H9 (cell line): ENCODE results near the gene OR1L6. TPM values are rescaled to one million over a fixed set of nuclear protein-coding genes. Genes with fewer than 3 reads are reported as not detected.

Experiments
- DNase-seq: peaks from one replicate; pipeline ENCODE4 v3.0.0-alpha.2; 2017
- H2AFZ ChIP-seq: one replicate; pipeline ENCODE4 v1.6.1; 2013; ENCODE audit warnings: mild to moderate bottlenecking, low read length, control low read depth, moderate library complexity
- H2AK5ac ChIP-seq: 2 replicates; pipeline ENCODE4 v1.6.1; 2013; ENCODE audit warnings: low read length, control low read depth, mixed read lengths; ENCODE audit not compliant: insufficient read length
- H2BK120ac ChIP-seq: one replicate; pipeline ENCODE4 v1.6.1; 2013; ENCODE audit warnings: low read depth, mild to moderate bottlenecking, low read length, control low read depth, inconsistent platforms; ENCODE audit not compliant: poor library complexity, severe bottlenecking
- H2BK12ac ChIP-seq: 2 replicates; pipeline ENCODE4 v1.6.1; 2013; ENCODE audit warnings: low read length, control low read depth, mixed read lengths, low read depth; ENCODE audit not compliant: insufficient read length
- H2BK15ac ChIP-seq: 2 replicates; pipeline ENCODE4 v1.6.1; 2013; ENCODE audit warnings: low read depth, low read length, control low read depth
- H2BK20ac ChIP-seq: one replicate; pipeline ENCODE4 v1.6.1; 2013; ENCODE audit warnings: low read depth, mild to moderate bottlenecking, low read length, control low read depth, inconsistent platforms; ENCODE audit not compliant: poor library complexity, severe bottlenecking
- H2BK5ac ChIP-seq: 2 replicates; pipeline ENCODE4 v1.6.1; 2013; ENCODE audit warnings: low read length, control low read depth, mixed read lengths; ENCODE audit not compliant: insufficient read length
- H3K14ac ChIP-seq: 2 replicates; pipeline ENCODE4 v1.6.1; 2013; ENCODE audit warnings: low read length, control low read depth; ENCODE audit not compliant: insufficient read depth
- H3K18ac ChIP-seq: 2 replicates; pipeline ENCODE4 v1.6.1; 2013; ENCODE audit warnings: low read depth, mild to moderate bottlenecking, mixed read lengths, low read length, control low read depth; ENCODE audit not compliant: insufficient read length
- H3K23ac ChIP-seq: 2 replicates; pipeline ENCODE4 v1.6.1; 2013; ENCODE audit warnings: low read length, control low read depth, mixed read lengths, low read depth; ENCODE audit not compliant: insufficient read length
- H3K23me2 ChIP-seq: 2 replicates; pipeline ENCODE4 v1.6.1; 2013; ENCODE audit warnings: low read depth, mild to moderate bottlenecking, mixed read lengths, low read length, control low read depth; ENCODE audit not compliant: insufficient read length, poor library complexity, severe bottlenecking
- H3K27ac ChIP-seq: 2 replicates; pipeline ENCODE4 v1.5.1; 2013; ENCODE audit warnings: low read length, control low read depth, mixed read lengths, low read depth; ENCODE audit not compliant: insufficient read length
- H3K27me3 ChIP-seq: 2 replicates; pipeline ENCODE4 v1.6.1; 2013; ENCODE audit warnings: low read length, control low read depth, inconsistent platforms; ENCODE audit not compliant: insufficient read depth
- H3K4ac ChIP-seq: 2 replicates; pipeline ENCODE4 v1.6.1; 2013; ENCODE audit warnings: low read depth, mild to moderate bottlenecking, control low read depth, inconsistent platforms, low read length, moderate library complexity
- H3K4me1 ChIP-seq: 2 replicates; pipeline ENCODE4 v1.6.1; 2013; ENCODE audit warnings: low read length, control low read depth, inconsistent platforms; ENCODE audit not compliant: insufficient read depth
- H3K4me2 ChIP-seq: 2 replicates; pipeline ENCODE4 v1.6.1; 2013; ENCODE audit warnings: low read length, control low read depth, mixed read lengths; ENCODE audit not compliant: insufficient read length, insufficient read depth
- H3K56ac ChIP-seq: 2 replicates; pipeline ENCODE4 v1.6.1; 2013; ENCODE audit warnings: low read depth, mild to moderate bottlenecking, mixed read lengths, low read length, control low read depth; ENCODE audit not compliant: insufficient read length
- H3K79me1 ChIP-seq: 2 replicates; pipeline ENCODE4 v1.6.1; 2013; ENCODE audit warnings: low read depth, mild to moderate bottlenecking, moderate library complexity, low read length, control low read depth, inconsistent platforms; ENCODE audit not compliant: insufficient read depth, poor library complexity, severe bottlenecking
- H3K79me2 ChIP-seq: 2 replicates; pipeline ENCODE4 v1.6.1; 2013; ENCODE audit warnings: low read length, control low read depth, inconsistent platforms; ENCODE audit not compliant: insufficient read depth
- H3K9ac ChIP-seq: 2 replicates; pipeline ENCODE4 v1.6.1; 2013; ENCODE audit warnings: low read length, control low read depth, mixed read lengths; ENCODE audit not compliant: insufficient read length; ENCODE audit errors: extremely low read depth
- H3K9me3 ChIP-seq: one replicate; pipeline ENCODE4 v1.6.1; 2013; ENCODE audit warnings: low read depth, low read length, inconsistent platforms; ENCODE audit not compliant: control insufficient read depth
- H3T11ph ChIP-seq: one replicate; pipeline ENCODE4 v1.6.1; 2013; ENCODE audit warnings: mild to moderate bottlenecking, low read length, control low read depth, inconsistent platforms
- H4K20me1 ChIP-seq: one replicate; pipeline ENCODE4 v1.6.1; 2013; ENCODE audit not compliant: control insufficient read depth, insufficient read length, insufficient read depth
- H4K5ac ChIP-seq: 2 replicates; pipeline ENCODE4 v1.6.1; 2013; ENCODE audit warnings: low read depth, mild to moderate bottlenecking, mixed read lengths, low read length, control low read depth; ENCODE audit not compliant: insufficient read length
- H4K8ac ChIP-seq: replicated peaks from 2 replicates; pipeline ENCODE4 v1.6.1; 2013; ENCODE audit warnings: low read length, control low read depth, mixed read lengths, low read depth; ENCODE audit not compliant: insufficient read length
- H4K91ac ChIP-seq: 2 replicates; pipeline ENCODE4 v1.6.1; 2013; ENCODE audit warnings: low read depth, mild to moderate bottlenecking, moderate library complexity, mixed read lengths, low read length, control low read depth; ENCODE audit not compliant: insufficient read length
- H3K27ac Mint-ChIP-seq, 3 experiments: 2 replicates in 2 of 3; 3 replicates in 1 of 3; pipeline ENCODE4 v1.8.0; 2020 to 2021; ENCODE audit warnings: mixed read lengths in 3 of 3, mild to moderate bottlenecking in 1 of 3, moderate library complexity in 1 of 3
- H3K27me3 Mint-ChIP-seq: 2 replicates; pipeline ENCODE4 v1.8.0; 2021; ENCODE audit warnings: low read depth, mild to moderate bottlenecking, moderate library complexity, mixed read lengths
- H3K36me3 Mint-ChIP-seq, 3 experiments: 2 replicates in 2 of 3; 3 replicates in 1 of 3; pipeline ENCODE4 v1.8.0; 2020 to 2021; ENCODE audit warnings: low read depth in 3 of 3, mixed read lengths in 3 of 3; ENCODE audit not compliant: insufficient read depth in 1 of 3
- H3K4me1 Mint-ChIP-seq, 2 experiments: 2 replicates each; pipeline ENCODE4 v1.8.0; 2020; ENCODE audit warnings: mixed read lengths in 2 of 2
- H3K4me3 Mint-ChIP-seq, 2 experiments: 2 replicates in 1 of 2; 3 replicates in 1 of 2; pipeline ENCODE4 v1.8.0; 2020 to 2021; ENCODE audit warnings: mild to moderate bottlenecking in 2 of 2, mixed read lengths in 2 of 2, moderate library complexity in 1 of 2
- H3K9me3 Mint-ChIP-seq, 2 experiments: 2 replicates in 1 of 2; 3 replicates in 1 of 2; pipeline ENCODE4 v1.8.0; 2020; ENCODE audit warnings: mild to moderate bottlenecking in 2 of 2, mixed read lengths in 2 of 2, moderate library complexity in 1 of 2
- CTCF ChIP-seq: fragments of 200-600 bp; sonication (generic); conservative IDR thresholded peaks from 3 replicates; pipeline ENCODE4 v1.8.0; 2021; ENCODE audit warnings: antibody characterized with exemption, mild to moderate bottlenecking
- WGBS: extraction: QIAGEN DNeasy Blood & Tissue Kit; methylation state at CpG from one replicate; pipeline ENCODE4 v1.1.7; 2013; ENCODE audit warnings: missing lambda C conversion rate, low lambda C conversion rate, mixed read lengths; ENCODE audit not compliant: insufficient read length; ENCODE audit errors: extremely low coverage; 5-methylcytosine and 5-hydroxymethylcytosine counted together
- total RNA-seq: library from RNA; stranded (reverse); gene quantifications from 2 replicates; pipeline ENCODE4 v1.2.1, GENCODE V29; 2021

Gene OR1L6
- total RNA-seq, 1 experiment from 2014 or later: not detected

- no peak overlapping the region for H3T11ph ChIP-seq
- no peak overlapping the region for H3K56ac ChIP-seq
- Mint-ChIP-seq H3K9me3 (peaks cover 40 to 92% of the 10 kb centered on the region in 2 experiments), H3K36me3 (peaks cover 0 to 26% (median 13%) of the 10 kb centered on the region in 3 experiments; a peak in 4 of 7 replicates), H3K4me3 (no peak overlapping the region), H3K27me3 (peaks cover 4% of the 10 kb centered on the region), H3K27ac (no peak overlapping the region; a peak in 1 of 7 replicates), H3K4me1 (no peaks in the 10 kb centered on the region)
- no peaks in the 10 kb centered on the region for H3K27me3 ChIP-seq
- no peak for TF ChIP-seq CTCF
- H2BK20ac ChIP-seq: no peak overlapping the region
- H3K4me2 ChIP-seq: no peak overlapping the region
- H3K79me2 ChIP-seq: no peaks in the 10 kb centered on the region
- H4K8ac ChIP-seq: no peak overlapping the region
- no peak overlapping the region for H3K27ac ChIP-seq
- H3K79me1 ChIP-seq: no peaks in the 10 kb centered on the region
- H4K20me1 ChIP-seq: no peaks in the 10 kb centered on the region
- H2BK12ac ChIP-seq: no peak overlapping the region
- H2BK120ac ChIP-seq: no peak overlapping the region
- no peak overlapping the region for H3K14ac ChIP-seq
- H3K9ac ChIP-seq: no peak overlapping the region
- no peak overlapping the region for H2BK15ac ChIP-seq
- DNase-seq: no peak
- no peak overlapping the region for H3K4ac ChIP-seq
- no peak overlapping the region for H2AFZ ChIP-seq
- peaks cover 18% of the 10 kb centered on the region for H3K9me3 ChIP-seq
- H3K23me2 ChIP-seq: peaks cover 3% of the 10 kb centered on the region
- H3K18ac ChIP-seq: no peak overlapping the region
- H2BK5ac ChIP-seq: no peak overlapping the region
- no peak overlapping the region for H4K5ac ChIP-seq
- no peak overlapping the region for H2AK5ac ChIP-seq
- no CpG with 5 or more reads among the region's 6 CpGs for WGBS
- H3K23ac ChIP-seq: no peak overlapping the region
- H4K91ac ChIP-seq: no peak overlapping the region
- H3K4me1 ChIP-seq: no peaks in the 10 kb centered on the region
Observed at GRCh38 chr9:122797316-122798063, 55.4 kb downstream of the OR1L6 start.

Other genes with a start within 250 kb of the OR1L6 start
- not detected in 2 replicates for gene OR1J2, start 231.5 kb upstream of the OR1L6 start, total RNA-seq
- gene OR1J4, start 223.2 kb upstream of the OR1L6 start, total RNA-seq: not detected in 2 replicates
- not detected in 2 replicates for gene OR1N1, start 215.0 kb upstream of the OR1L6 start, total RNA-seq
- gene OR1N2, start 189.2 kb upstream of the OR1L6 start, total RNA-seq: not detected in 2 replicates
- gene OR1L8, start 158.9 kb upstream of the OR1L6 start, total RNA-seq: not detected in 2 replicates
- gene OR1Q1, start 127.6 kb upstream of the OR1L6 start, total RNA-seq: not detected in 2 replicates
- not detected in 2 replicates for gene OR1B1, start 84.7 kb upstream of the OR1L6 start, total RNA-seq
- not detected in 2 replicates for gene OR1L1, start 80.6 kb upstream of the OR1L6 start, total RNA-seq
- not detected in 2 replicates for gene OR1L3, start 67.2 kb upstream of the OR1L6 start, total RNA-seq
- not detected in 2 replicates for gene OR1L4, start 18.3 kb upstream of the OR1L6 start, total RNA-seq
- not detected in 2 replicates for gene OR5C1, start 46.6 kb downstream of the OR1L6 start, total RNA-seq
- gene OR1K1, start 57.8 kb downstream of the OR1L6 start, total RNA-seq: not detected in 2 replicates
- 24.3 and 25.6 TPM in 2 replicates for gene PDCL, start 86.3 kb downstream of the OR1L6 start, total RNA-seq
- gene RC3H2, start 163.1 kb downstream of the OR1L6 start, total RNA-seq: 49.0 and 49.8 TPM in 2 replicates
- 10.2 and 10.6 TPM in 2 replicates for gene ZBTB6, start 171.0 kb downstream of the OR1L6 start, total RNA-seq
- 5.8 and 6.1 TPM in 2 replicates for gene ZBTB26, start 189.2 kb downstream of the OR1L6 start, total RNA-seq
- gene RABGAP1, start 198.7 kb downstream of the OR1L6 start, total RNA-seq: 31.6 and 33.5 TPM in 2 replicates